Cardiac fibroblast (primary cell): ENCODE data around the gene STOX2.

Experiments used
- DNase-seq, 2 donors: peaks; one replicate each; pipeline versions ENCODE4 v3.0.0 to v3.0.0-alpha.2; 2010; ENCODE audit warnings: low read depth in 2 of 2
- H3K4me3 ChIP-seq, 2 donors: replicated peaks in 1 of 2; 1 replicate in 1 of 2; 2 replicates in 1 of 2; pipeline ENCODE4 v1.5.1; 2011; ENCODE audit warnings: low read depth in 2 of 2, low read length in 2 of 2, mild to moderate bottlenecking in 2 of 2, moderate library complexity in 1 of 2
- CTCF ChIP-seq: IDR thresholded peaks from one replicate; pipeline ENCODE4 v1.5.1; 2011; ENCODE audit warnings: low read depth, mild to moderate bottlenecking, low read length, inconsistent platforms

The STOX2 gene

GRCh38 chr4:183971929-183972490 is 66.9 kb downstream of the STOX2 start:
- no peak overlapping the region for H3K4me3 ChIP-seq
- peak in 1 of 2 donors; percentile 14 for DNase-seq
- TF ChIP-seq CTCF, result no peak

- DNase-seq, result no peak
- TF ChIP-seq CTCF, result no peak
- no peak overlapping the region for H3K4me3 ChIP-seq
These were observed 72.6 kb downstream of the STOX2 start for GRCh38 chr4:183977707-183978106.

- DNase-seq, result no peak
- no peak overlapping the region for H3K4me3 ChIP-seq
- TF ChIP-seq CTCF, result no peak
These were observed 79.5 kb downstream of the STOX2 start for GRCh38 chr4:183984566-183984965.

- no peak for TF ChIP-seq CTCF
- H3K4me3 ChIP-seq, result no peak overlapping the region
- no peak for DNase-seq
These were observed 80.7 kb downstream of the STOX2 start for GRCh38 chr4:183985786-183986185.

- no peak for TF ChIP-seq CTCF
- DNase-seq, result no peak
- H3K4me3 ChIP-seq, result no peak overlapping the region
These were observed 81.3 kb downstream of the STOX2 start for GRCh38 chr4:183986291-183986970.

- peak; percentile 79 to 82 for DNase-seq
- no peak for TF ChIP-seq CTCF
- peak overlapping the region; percentile 35 to 37 for H3K4me3 ChIP-seq
These were observed 82.2 kb downstream of the STOX2 start for GRCh38 chr4:183986971-183987946.
